Activated CD8-positive, alpha-beta memory T cell treated with anti-CD3 and anti-CD28 coated beads, Interleukin-2, amount 50 U/mL, for 48 hours (primary cell): Measurements from ENCODE around the gene CAB39L.
"Not testable (repeated sequence)": the region's sequence is repeated elsewhere in the genome, so short reads cannot be mapped to it uniquely, and the experiment has no call there.

Experiments used
- DNase-seq: peaks from one replicate; pipeline ENCODE4 v3.0.0-alpha.2; 2020

Gene CAB39L

DNA sequence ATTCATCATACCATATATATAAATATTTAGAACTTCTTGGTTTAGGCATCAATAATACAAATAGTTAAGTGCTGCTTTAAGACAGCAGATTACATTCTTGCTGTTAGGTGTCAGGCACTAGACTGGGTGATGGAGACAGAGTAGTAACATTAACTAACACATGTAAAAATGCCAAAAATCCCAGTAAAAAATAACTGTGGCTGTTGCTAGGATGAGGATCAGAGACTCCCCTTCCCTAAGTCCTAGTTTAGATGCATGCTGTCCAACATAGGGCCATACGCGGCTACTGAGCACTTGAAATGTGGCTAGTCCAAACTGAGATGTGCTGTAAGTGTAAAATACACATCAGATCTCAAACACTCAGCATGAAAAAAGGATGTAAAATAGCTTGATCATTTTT is 101.4 kb downstream of the CAB39L start:
- no peak for DNase-seq

DNA sequence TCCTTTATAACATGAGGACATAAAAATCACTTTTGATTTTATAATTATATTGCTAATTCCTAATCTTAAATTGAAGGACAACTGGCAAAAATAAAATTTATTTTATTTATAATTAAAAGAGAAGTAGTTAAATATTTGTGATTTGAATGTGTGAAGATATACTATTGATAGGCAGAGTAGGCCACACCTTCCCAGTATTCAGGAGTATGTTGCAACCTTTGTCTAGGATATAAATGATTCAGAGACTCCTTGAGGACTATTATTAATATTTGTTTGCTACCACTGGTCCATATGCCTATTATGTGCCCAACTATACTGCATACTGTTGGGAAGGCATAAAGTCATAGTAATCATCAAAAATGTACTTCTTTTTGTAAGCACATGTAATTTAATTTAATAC is 101.9 kb downstream of the CAB39L start:
- no peak for DNase-seq

DNA sequence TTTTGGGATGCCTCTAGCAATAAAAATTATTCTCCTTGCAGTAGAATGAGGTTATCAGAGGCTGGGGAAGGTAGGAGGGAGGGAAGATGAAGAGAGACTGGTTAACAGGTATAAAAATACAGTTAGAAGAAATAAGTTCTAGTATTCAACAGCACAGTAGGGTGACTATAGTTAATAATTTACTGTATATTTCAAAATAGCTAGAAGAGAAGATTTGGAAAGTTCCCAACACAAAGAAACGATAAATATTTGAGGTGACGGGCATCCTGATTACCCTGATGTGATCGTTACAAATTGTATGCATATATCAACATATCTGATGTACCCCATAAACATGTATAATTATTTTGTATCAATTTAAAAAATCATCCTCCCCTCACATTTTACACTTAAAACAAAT is 102.3 kb downstream of the CAB39L start:
- DNase-seq, result no peak

DNA sequence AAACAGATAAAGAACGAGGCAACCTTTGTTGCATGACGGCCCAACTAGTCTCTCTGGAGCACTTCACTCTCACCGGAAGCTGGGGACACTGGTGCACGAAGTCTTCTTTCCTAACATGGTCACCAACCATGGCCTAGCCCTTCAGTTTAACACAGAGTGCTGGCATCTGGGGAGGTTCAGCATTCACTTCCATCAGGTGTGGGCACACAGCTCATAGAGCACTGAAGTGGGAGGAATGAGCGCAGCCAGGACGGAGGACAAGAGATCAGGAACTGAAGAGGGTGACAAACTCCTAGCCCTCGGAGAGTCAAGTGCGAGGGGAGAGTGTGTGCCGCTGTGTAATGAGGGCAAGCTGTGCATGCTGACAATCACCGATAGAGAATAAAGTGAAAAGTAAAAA is 103.7 kb downstream of the CAB39L start:
- no peak for DNase-seq

DNA sequence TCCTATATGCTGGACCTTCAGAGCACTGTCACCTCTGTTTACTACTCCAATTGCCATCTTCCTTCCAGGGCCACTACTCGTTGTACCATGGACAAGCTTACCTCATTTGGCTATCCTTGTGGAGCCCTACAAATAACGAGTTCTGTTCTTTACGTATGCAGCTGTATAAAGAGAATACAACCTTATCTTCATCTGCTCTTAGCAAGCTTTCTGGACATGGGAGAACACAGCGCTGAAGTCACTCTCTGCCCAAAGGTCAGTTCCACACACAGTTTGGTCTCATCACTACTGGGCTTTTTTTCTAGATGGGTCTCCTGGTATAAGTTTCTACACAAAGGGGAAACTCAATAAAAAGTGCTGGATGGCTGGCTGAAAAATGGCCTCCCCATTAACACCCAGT is 107.2 kb downstream of the CAB39L start:
- DNase-seq, result no peak

DNA sequence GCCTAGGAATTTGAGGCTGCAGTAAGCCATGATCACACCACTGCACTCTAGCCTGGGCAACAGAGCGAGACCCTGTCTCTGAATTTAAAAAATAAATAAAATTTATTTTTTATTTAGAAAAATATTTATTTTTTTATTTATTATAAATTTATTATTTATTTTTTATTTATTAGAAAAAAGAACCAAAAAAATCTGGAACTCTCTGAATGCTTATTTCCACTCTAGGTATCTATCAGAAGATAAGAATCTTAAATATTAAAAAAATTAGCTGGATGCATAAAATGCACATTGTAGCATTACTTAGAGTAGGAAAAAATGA is 113.4 kb downstream of the CAB39L start:
- no peak for DNase-seq

DNA sequence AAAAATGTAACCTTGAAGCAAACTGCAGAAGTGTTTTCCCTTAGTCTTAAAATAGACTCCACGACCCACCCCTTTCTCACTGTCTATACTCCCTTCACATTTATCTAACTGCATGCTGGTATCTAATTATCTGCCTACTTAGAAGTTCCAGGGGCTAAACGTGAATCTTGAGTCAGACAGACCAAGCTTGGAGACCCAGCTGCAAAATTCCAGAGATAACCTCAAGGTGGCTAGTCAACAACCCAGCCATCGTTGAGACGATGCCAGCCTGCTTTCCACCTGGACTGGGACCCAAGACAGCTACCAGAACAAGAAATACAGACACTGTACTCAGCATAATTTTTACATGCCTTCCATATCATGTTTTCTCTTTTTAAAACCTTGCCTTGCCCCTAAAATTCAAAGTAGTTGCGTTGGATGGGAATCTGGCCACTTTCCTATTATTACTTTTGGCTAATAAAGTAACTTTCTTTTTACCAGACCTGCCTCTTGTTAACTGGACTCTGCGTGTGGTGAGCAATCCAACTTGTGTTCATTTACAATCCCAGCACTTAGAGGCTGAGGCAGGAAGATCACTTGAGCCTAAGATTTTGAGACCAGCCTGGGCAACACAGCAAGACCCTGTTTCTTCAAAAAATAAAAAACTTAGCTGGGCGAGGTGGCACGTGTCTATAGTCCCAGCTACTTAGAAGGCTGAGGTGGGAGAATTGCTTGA is 113.9 kb downstream of the CAB39L start:
- no peak for DNase-seq

DNA sequence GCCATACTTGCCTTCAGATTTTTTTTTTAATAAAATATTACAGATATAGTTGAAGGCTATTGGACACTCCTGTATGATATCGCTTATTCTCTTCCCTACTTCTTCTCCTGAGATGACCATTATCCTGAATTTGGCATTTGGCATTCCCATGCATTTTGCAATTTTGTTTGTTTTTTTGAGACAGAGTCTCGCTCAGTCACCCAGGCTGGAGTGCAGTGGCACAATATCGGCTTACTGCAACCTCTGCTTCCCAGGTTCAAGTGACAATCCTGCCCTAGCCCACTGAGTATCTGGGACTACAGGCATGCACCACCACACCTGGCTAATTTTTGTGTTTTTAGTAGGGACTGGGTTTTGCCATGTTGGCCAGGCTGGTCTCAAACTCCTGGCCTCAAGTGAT is 116.7 kb downstream of the CAB39L start:
- not testable (repeated sequence) for DNase-seq

DNA sequence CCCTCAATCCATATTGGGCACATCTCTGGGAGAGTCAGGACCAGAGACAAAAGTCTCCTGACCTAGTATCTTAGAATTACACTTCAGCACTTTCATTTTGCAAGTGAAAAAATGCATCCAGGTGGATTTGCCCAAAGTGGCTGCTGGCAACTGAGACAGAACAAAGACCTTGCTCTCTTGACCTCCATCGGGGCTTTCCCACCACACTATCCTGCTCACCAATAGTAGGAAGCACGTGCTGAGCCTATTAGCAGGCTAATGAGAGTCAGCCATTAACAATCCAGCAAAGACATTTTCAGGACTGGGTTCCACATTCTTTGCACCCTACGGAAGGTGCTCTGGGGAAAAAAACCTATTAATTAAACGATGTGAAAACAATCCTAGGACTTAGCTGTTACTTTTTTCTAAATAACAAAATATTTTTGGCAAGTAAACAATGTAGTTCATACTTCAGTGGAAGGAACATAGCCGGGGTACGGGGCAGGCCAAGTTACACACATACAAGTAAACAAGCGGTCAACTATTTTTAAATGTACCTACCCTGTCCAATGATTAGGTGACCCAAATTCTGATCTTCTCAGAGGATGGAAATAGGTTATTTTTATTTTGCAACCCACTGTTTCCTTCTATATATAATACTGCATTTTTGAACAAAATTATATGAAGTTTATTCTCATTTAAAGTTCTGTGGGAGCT is 117.5 kb downstream of the CAB39L start:
- DNase-seq, result no peak

DNA sequence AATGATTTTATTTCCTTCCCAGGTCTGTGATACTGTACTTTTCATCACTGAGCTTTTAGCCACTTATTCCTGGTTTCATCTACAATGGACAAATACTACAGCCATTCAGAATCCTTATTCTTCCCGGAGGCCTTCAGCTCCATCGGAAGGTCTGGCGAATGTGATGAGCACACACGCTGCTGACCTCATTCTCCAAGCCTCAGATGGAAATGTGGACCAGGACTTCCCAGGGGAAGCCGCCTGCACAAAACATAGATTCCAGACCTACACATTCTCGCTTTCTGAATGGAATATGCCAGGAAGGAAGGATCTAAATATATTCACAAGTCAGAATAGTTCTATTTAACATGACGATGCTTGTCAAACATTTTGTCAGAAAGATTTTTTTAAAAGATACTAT is 120.5 kb downstream of the CAB39L start:
- DNase-seq, result no peak

DNA sequence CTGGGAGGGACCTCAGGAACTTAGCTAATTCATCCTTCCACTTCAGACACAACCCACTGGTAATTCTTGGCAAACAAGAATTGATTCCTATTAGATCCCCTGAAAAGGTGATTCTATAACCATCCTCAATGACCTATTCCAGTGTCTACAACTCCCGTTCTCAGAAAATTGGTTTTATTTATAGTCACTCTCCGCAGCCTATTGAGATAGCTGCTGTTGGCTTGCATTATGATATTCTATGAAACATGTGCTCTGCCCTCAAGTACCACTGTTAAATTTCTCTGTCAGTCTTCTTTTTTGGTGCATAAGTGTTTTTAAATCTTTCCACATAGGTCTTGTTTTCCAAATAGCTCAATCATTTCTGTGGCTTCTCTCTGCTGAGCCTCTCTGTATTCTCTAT is 121.2 kb downstream of the CAB39L start:
- DNase-seq, result no peak

DNA sequence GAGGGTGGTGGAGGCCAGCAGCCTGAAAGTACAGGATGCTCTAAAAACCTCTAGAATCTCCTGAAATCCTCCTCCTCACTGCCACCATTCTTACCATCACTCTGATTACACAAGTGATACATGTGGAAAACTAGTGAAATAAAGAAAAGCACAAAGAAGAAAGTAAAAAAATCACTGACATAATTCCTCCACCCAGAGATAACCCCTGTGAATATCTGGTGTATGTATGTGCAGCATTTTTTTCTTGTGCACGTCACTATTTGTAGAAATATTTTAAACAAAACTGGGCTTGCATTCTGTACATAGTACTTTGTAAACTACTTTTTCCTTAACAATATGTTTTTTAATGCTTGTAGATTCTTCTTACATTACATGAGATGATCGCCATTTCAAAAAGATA is 122.9 kb downstream of the CAB39L start:
- no peak for DNase-seq

DNA sequence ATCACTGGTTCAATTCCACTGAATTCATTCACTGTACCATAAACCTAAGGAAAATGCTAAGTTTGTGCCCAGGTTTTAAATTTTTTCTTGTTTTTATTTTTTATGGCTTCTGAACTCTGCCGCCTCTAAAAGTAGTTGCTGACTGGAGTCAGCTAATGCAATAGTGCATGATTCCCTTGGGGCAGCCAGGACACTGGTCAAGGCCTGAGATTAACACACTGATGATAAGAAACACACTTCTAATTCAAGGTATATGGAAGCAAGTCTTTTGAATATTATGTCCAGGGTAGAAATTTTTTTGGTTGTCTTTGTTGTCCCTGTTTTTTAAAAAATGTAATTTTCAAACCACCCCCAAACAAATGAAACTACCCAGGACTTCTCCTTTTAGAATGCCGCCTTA is 123.9 kb downstream of the CAB39L start:
- DNase-seq, result no peak

DNA sequence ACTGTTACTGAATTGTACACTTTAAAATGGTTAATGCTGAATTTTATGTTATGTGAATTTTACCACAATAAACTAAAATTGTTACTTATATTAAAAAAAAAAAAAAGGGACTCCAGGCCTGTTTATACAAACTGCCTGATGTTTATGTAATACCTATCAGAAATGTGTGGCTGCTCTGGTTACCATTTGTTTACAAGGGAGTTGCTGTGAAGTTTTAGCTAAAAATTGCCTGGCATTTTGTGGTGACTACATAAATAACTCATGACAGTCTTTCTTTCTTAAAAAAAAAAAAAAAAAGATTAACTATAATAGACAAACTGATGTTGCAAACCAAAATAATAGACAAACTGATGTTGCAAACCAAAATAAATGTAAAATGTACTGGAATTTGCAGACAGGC is 124.3 kb downstream of the CAB39L start:
- DNase-seq, result no peak

DNA sequence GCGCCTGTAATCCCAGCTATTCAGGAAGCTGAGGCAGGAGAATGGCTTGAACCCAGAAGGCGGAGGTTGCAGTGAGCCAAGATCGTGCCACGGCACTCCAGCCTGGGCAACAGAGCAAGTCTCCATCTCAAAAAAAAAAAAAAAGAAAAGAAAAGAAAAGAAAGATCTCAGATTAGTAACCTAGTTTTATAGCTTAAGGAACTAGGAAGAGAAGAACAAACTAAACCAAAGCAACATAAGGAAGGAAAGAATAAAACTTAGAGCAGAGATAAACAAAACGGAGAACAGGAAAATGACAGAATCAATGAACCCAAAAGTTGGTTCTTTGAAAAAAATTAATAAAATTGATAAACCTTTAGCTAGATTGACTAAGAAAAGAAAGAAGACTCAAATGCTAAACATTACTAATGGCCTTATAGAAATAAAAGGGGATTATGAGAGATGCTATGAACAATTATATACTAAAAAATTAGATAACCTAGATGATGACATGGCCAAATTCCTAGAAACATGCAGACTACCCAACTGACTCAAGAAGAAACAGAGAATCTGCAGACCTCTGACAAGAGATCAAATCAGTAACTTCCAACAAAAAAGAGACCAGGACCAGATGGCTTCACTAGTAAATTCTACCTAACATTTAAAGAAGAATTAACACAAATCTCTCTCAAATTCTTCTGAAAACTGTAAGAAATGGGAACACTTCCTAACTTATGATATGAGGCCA is 127.9 kb downstream of the CAB39L start:
- DNase-seq, result no peak

DNA sequence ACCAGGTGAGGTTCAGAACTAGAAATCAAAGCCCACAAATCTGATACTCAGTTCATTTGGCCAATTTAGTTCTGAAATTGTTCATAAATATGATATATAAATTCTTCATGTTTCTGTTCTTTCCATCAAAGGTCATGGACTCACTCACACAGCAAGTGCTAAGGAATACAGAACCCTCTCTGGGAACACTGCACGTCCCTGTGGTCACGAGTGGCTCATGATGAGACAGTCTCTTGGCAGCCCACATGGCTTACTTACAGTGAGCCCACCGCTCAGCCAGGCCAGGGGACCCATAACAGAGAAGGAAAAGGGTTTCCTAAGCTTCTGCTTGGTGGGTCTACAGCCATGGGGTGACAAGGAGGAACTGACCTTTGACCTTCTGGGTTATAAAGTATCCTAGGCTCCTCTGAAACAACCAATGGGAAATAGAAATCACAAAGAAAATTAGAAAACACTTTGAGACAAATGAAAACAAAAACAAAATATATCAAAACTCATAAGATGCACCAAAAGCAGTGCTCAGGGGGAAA is 128.8 kb downstream of the CAB39L start:
- DNase-seq, result no peak

DNA sequence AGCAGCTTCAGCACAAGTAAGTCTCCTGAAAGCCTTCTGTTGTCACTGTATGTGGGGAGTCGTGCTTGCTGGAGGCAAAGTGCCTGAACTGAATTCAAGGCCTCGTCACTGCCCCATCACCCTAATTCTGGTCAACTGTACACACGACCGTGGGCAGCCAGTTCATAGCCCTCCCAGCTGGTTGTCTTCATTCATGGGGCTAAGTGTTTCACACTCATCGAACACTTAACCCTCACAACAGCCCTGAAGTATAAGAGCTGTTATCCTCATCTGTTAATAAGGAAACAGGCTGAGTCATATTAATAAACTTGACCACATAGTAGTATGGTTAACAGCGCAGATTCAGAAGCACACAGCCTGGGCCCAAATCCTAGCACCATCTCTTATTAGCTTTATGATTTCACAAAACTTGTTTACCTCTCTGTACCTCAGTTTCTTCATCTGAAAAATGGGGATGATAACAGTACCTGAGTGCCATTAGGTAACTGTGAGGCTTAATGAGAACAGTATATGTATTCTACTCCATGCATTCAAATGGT is 129.5 kb downstream of the CAB39L start:
- no peak for DNase-seq

DNA sequence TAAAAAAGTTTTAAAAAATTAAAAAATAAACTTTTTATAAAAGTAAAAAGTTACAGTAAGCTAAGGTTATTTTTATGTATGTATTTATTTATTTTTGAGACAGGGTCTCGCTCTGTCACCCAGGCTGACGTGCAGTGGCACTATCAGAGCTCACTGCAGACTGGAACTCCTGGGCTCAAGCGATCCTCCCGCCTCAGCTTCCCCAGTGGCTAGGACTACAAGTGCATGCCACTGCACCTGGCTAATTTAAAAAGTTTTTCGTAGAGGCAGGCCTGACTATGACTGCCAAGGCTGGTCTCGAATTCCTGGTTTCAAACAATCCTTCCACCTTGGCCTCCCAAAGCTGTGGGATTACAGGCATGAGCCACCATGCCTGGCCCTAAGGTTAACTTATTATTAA is 132.0 kb downstream of the CAB39L start:
- DNase-seq, result no peak

DNA sequence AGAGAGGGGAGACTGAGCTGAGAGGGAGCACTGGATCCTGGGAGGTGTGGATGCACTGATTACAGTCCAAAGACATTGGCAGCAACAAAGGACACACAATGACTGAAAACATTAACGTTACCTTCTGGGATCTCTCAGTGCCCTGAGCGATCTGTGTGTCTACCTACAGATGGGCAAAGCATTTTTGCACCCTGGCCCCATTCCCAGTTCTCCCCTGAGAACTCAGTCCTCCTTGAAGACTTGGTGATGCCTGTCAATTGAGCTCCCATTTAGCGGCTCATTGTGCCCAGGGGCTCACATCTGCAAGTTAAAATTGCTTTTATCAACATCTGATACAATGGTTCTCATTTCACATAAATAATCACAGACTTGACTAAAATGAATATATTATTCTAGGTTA is 133.6 kb downstream of the CAB39L start:
- DNase-seq, result no peak

DNA sequence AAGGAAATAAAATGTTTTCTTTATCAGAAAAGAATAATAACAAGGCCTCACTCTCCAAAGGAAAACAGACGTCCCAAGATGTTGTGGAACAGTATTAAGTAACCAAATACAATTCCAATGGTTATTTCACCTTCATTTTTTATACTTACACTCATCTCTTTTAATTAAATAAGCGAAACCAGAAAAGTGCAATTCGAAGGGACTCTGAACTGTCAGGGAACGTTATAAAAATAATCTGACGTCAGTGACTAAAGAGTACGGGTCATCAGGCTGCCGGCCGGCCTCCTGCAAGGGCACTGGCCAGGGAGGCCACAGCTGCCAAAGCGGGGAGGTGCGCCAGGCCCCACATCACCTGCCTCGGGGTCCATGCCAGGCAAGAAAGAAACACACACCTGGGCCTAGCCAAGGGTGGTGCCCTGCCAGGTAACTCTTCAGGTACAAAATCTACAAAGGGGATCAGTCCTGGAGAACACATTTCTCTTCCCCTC is 134.9 kb downstream of the CAB39L start:
- DNase-seq, result no peak

DNA sequence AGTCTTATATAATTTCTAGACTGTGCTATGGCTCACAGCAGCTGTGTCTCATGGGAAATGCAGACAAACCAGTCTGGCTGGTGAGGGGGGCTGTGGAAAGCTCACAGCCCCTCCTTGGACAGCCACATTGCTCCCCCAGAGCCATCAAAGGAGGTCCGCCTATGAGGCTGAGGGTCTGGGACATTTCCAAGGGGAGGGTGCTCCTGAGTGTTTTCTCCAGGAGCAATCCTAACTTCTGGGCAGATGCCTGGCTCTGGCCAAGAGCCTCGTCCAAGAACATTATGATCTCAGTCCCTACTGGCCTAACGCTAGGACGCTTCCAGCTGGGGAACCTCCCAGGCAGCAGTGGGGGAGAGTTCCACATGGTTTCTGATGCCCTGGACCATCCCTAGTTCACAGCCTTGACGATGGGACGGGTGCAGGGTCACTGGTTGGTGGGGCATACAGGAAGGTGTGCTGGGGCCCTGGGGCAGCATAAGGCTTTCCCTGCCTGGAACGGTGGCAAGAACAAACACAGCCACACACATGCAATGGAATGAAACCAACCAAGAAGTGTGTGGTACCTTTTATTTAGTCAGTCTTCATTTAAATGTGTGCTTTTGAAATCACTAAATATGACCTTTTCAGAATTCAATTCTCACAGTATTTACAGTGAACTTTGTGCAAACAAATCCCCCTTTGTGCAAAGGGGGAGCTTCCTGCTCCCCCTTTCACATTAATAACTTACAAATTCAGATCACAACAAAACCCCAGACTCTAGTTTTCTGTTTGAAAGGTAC is 135.6 kb downstream of the CAB39L start:
- no peak for DNase-seq

DNA sequence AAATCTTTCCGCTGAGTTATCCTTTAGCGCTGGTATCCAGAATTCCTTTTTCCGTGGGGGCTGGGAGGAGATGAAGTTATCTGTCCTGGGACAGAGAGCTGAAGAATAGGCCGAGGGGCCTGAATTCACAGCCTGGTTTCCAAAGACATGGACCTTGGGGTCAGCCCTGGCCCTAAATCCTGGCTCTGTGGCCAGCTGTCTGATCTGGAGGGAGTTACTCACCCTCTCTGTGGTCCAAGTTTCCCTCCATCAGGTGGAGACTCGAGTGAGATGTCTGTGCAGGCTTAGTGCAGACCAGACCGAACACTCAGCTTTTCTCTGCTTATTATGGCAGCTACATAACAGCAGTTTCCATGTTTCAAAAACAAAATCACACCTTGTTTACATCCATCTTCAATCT is 136.5 kb downstream of the CAB39L start:
- DNase-seq, result no peak
